ENCODE measurements around the gene INTS15. TPM values are rescaled to one million over a fixed set of nuclear protein-coding genes. Genes with fewer than 3 reads are reported as not detected.

INTS15 gene
- polyA plus RNA-seq, 1 donor from 2014 or later: 36.2 TPM

- no peaks in the 10 kb centered on the region for H3F3A ChIP-seq (ENCODE audit: insufficient read depth, low read length, poor library complexity, severe bottlenecking)
- no peaks in the 10 kb centered on the region for H4K20me1 ChIP-seq (ENCODE audit: insufficient read depth)
- H3K4me2 ChIP-seq (ENCODE audit: low read length): peak overlapping the region; percentile 76
- H3K36me3 ChIP-seq (ENCODE audit: insufficient read depth, low read length): no peaks in the 10 kb centered on the region
- H3K4me3 ChIP-seq (ENCODE audit: low read length): peak overlapping the region; percentile 94
- no peaks in the 10 kb centered on the region for H3K9me3 ChIP-seq (ENCODE audit: low read length)
- no peaks in the 10 kb centered on the region for H3K9me2 ChIP-seq (ENCODE audit: insufficient read depth, low read length)
- peak overlapping the region; percentile 51 for H2AFZ ChIP-seq (ENCODE audit: low read depth, low read length)
- peak overlapping the region; percentile 77 for H3K9ac ChIP-seq (ENCODE audit: low read length)
- no peak overlapping the region for H3K27ac ChIP-seq (ENCODE audit: low read length)
- TF ChIP-seq MXI1 (conservative IDR thresholded peaks at IDR 0.05; ENCODE audit: poor library complexity, severe bottlenecking) (peak; percentile 40), REST (IDR thresholded peaks at IDR 0.05; ENCODE audit: borderline replicate concordance) (no peak), CTCF (IDR thresholded peaks at IDR 0.05; ENCODE audit: poor library complexity, severe bottlenecking) (no peak)
- H3K27me3 ChIP-seq (ENCODE audit: insufficient read depth, low read depth, low read length): no peaks in the 10 kb centered on the region
- H3K79me2 ChIP-seq (replicated peaks; ENCODE audit: insufficient read depth, low read length): no peaks in the 10 kb centered on the region
Measured at GRCh38 chr7:6615723-6616555, 26.1 kb downstream of the INTS15 start.

GRCh38 chr7:6616854-6617643 lies 27.2 kb downstream of the INTS15 start:
- Histone ChIP-seq H3K27me3 (ENCODE audit: insufficient read depth, low read depth, low read length) (no peaks in the 10 kb centered on the region), H3F3A (ENCODE audit: insufficient read depth, low read length, poor library complexity, severe bottlenecking) (no peaks in the 10 kb centered on the region), H3K4me2 (ENCODE audit: low read length) (no peak overlapping the region), H2AFZ (ENCODE audit: low read depth, low read length) (no peak overlapping the region), H3K9ac (ENCODE audit: low read length) (peak overlapping the region; percentile 1), H3K79me2 (replicated peaks; ENCODE audit: insufficient read depth, low read length) (no peaks in the 10 kb centered on the region), H3K9me2 (ENCODE audit: insufficient read depth, low read length) (no peaks in the 10 kb centered on the region), H4K20me1 (ENCODE audit: insufficient read depth) (no peaks in the 10 kb centered on the region), H3K4me3 (ENCODE audit: low read length) (no peak overlapping the region), H3K9me3 (ENCODE audit: low read length) (no peaks in the 10 kb centered on the region), H3K27ac (ENCODE audit: low read length) (no peak overlapping the region), H3K36me3 (ENCODE audit: insufficient read depth, low read length) (no peaks in the 10 kb centered on the region)
- TF ChIP-seq EP300 (conservative IDR thresholded peaks at IDR 0.05; ENCODE audit: poor library complexity, severe bottlenecking) (no peak), CTCF (IDR thresholded peaks at IDR 0.05; ENCODE audit: poor library complexity, severe bottlenecking) (no peak), POLR2AphosphoS5 (IDR thresholded peaks at IDR 0.05) (no peak), TAF1 (IDR thresholded peaks at IDR 0.05; ENCODE audit: low read depth) (no peak), REST (IDR thresholded peaks at IDR 0.05; ENCODE audit: borderline replicate concordance) (no peak), RAD21 (conservative IDR thresholded peaks at IDR 0.05) (no peak), EZH2 (IDR thresholded peaks at IDR 0.05; ENCODE audit: borderline replicate concordance, insufficient read depth, low read length, poor library complexity, severe bottlenecking) (no peak), SMC3 (conservative IDR thresholded peaks at IDR 0.05; ENCODE audit: poor library complexity) (no peak), MXI1 (conservative IDR thresholded peaks at IDR 0.05; ENCODE audit: poor library complexity, severe bottlenecking) (no peak)
